Activated CD4-positive, alpha-beta memory T cell treated with anti-CD3 and anti-CD28 coated beads for 36 hours (primary cell): Measurements from ENCODE around the gene SYMPK. TPM values are rescaled to one million over a fixed set of nuclear protein-coding genes. Genes with fewer than 3 reads are reported as not detected.

Experiments
- CTCF ChIA-PET: fragments of 350-600 bp; sonication (Branson Sonifier 250); formaldehyde crosslinking; loops from one replicate; lab custom pipeline; 2021; ENCODE audit warnings: antibody characterized with exemption, inconsistent platforms; lab: Charles Lee
- POLR2A ChIA-PET: fragments of 350-600 bp; sonication (Branson Sonifier 250); formaldehyde crosslinking; loops from one replicate; lab custom pipeline; 2021; ENCODE audit warnings: antibody characterized with exemption; lab: Charles Lee
- DNase-seq: peaks from one replicate; pipeline ENCODE4 v3.0.0-alpha.2; 2020
- H3K27ac Mint-ChIP-seq: one replicate; pipeline ENCODE4 v1.8.0; 2021; ENCODE audit warnings: mixed read lengths
- H3K27me3 Mint-ChIP-seq: one replicate; pipeline ENCODE4 v1.8.0; 2021; ENCODE audit warnings: mixed read lengths
- H3K36me3 Mint-ChIP-seq: one replicate; pipeline ENCODE4 v1.8.0; 2021; ENCODE audit warnings: mixed read lengths
- H3K4me1 Mint-ChIP-seq: one replicate; pipeline ENCODE4 v1.8.0; 2021; ENCODE audit warnings: low read depth, mixed read lengths
- H3K4me3 Mint-ChIP-seq: one replicate; pipeline ENCODE4 v1.8.0; 2021; ENCODE audit warnings: mild to moderate bottlenecking, mixed read lengths
- H3K9me3 Mint-ChIP-seq: one replicate; pipeline ENCODE4 v1.8.0; 2021; ENCODE audit warnings: mixed read lengths
- intact Hi-C: fragments of 100-400 bp; cut with micrococcal nuclease; formaldehyde crosslinking; loops from one replicate; pipeline ENCODE4 v1.15.1; 2023
- total RNA-seq, 2 experiments: library from RNA; stranded (reverse); gene quantifications; one replicate each; pipeline ENCODE4 v1.2.3, GENCODE V29; 2021

Gene SYMPK
- total RNA-seq, 2 experiments from 2014 or later: 87.8 to 91.6 TPM

DNA sequence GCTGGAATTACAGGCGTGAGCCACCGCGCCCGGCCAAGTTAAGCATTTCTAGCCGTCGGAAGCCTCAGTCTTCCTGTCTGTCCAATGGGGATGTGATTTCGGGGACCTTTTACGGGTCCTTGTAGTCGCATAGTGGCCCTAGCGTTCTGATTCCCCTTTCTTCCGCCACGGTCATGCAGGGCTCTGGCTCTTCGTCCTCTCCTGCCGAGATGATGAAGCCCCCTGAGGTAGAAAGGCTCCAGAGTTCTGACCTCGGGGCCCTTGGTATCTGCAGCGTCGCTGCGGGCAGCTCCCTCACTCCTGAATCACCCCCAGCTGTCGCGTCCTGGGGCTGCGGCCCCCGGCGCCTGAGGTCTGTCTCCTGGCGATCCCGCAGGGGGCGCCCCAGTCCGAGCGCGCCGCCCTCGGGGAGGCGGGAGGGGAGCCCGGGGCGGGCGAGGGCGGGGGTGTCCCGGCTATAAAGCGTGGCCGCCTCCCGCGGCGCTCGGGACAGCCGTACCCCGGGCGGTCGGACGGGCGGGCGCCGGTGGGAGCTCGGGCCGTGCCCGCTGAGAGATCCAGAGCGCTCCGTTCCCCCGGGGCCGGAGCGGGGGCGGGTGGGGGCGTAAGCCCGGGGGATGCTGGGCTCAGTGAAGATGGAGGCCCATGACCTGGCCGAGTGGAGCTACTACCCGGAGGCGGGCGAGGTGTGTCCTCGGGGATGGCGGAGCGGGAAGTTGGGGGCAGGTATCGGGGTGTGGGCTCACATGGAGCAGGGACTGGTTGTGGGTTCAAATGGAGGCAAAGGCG is 1.1 kb upstream of the SYMPK start, which contains the start of gene FOXA3:
FOXA3 (plus strand) TSS at position 487 of the 789 bp plus-strand sequence; CDS start at position 618, 131 bp downstream.
- H3K4me1 Mint-ChIP-seq: peaks cover 19% of the 10 kb centered on the region
- H3K36me3 Mint-ChIP-seq: peaks cover 12% of the 10 kb centered on the region
- peak within 1 kb of the TSS; percentile 93 for H3K27ac Mint-ChIP-seq
- H3K4me3 Mint-ChIP-seq: peak within 1 kb of the TSS; percentile 94
- peaks cover 20% of the 10 kb centered on the region for H3K27me3 Mint-ChIP-seq
- intact Hi-C loops: loop anchor here (1.0 to 10.0 kb wide), 11 partner anchors 12 to 367 kb away; partner anchors contain the start of genes CCDC61, DMWD, IRF2BP1 and MYPOP
- ChIA-PET CTCF (interaction anchor here (0.5 to 4.0 kb wide), 19 partner anchors 10 to 425 kb away, joined by 3 to 106 read pairs (median 4); partner anchors contain the start of genes CCDC61, FBXO46, IRF2BP1 and MYPOP), POLR2A (interaction anchor here (0.6 to 2.8 kb wide), 9 partner anchors 12 to 153 kb away, joined by 3 to 16 read pairs (median 3); partner anchors contain the start of genes DMWD, IRF2BP1 and MYPOP)
- DNase-seq: peak; percentile 79
- no peaks in the 10 kb centered on the region for H3K9me3 Mint-ChIP-seq

DNA sequence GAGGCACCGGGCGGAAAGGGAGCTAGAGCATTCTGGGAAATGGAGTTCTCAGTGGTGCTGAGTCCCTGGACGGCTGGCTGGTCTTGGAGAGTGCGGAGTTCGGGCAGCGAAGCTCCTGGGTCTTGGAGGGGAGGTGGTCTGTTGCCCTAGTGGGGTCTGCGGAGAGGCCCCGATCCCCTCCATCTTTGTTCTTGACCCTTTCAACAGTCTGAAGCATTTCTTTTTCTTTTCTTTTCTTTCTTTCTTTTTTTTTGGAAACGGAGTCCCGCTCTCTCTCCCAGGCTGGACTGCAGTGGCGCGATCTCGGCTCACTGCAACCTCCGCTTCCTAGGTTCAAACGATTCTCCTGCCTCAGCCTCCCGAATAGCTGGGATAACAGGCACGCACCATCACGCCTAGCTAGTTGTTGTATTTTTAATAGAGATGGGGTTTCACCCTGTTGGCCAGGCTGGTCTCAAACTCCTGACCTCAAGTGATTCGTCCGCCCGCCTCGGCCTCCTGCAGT is 440 bp upstream of the SYMPK start:
- Mint-ChIP-seq H3K4me1 (peaks cover 19% of the 10 kb centered on the region), H3K36me3 (peaks cover 12% of the 10 kb centered on the region), H3K4me3 (peak overlapping the region; percentile 94), H3K27me3 (peaks cover 20% of the 10 kb centered on the region), H3K27ac (peak overlapping the region; percentile 93), H3K9me3 (no peaks in the 10 kb centered on the region)
- CTCF ChIA-PET: interaction anchor here (0.8 to 4.0 kb wide), 21 partner anchors 10 to 424 kb away, joined by 3 to 106 read pairs (median 4); partner anchors contain the start of genes CCDC61, FBXO46, IRF2BP1 and MYPOP
- peak; percentile 12 for DNase-seq
- intact Hi-C loops: loop anchor here (1.0 to 10.0 kb wide), 11 partner anchors 13 to 366 kb away; partner anchors contain the start of genes CCDC61, DMWD, IRF2BP1 and MYPOP
- POLR2A ChIA-PET: interaction anchor here (0.6 to 2.8 kb wide), 9 partner anchors 13 to 153 kb away, joined by 3 to 16 read pairs (median 3); partner anchors contain the start of genes DMWD, IRF2BP1 and MYPOP

DNA sequence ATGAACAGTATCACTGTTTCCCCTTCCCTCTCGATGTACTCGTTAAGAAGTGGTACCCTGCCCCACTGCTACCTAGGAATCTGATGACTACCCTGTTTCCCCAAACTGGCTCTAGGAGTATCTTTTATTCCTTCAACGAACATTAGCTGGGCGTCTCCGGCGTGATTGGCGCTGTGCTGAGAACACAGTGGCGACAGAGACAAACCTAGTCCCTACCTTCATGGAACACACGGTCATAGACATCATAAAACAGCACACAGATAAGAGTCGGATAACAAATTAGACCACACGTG is 730 bp downstream of the SYMPK start:
- no peaks in the 10 kb centered on the region for H3K9me3 Mint-ChIP-seq
- H3K4me1 Mint-ChIP-seq: peaks cover 23% of the 10 kb centered on the region
- intact Hi-C loops: loop anchor here (2.0 to 10.0 kb wide), 6 partner anchors 45 to 365 kb away; partner anchors contain the start of genes DMWD, OPA3, PPM1N and RSPH6A
- CTCF ChIA-PET: interaction anchor here (1.1 to 4.0 kb wide), 3 partner anchors 22 to 147 kb away, joined by 3 to 106 read pairs (median 3); partner anchors contain the start of gene IRF2BP1
- no peak for DNase-seq
- H3K4me3 Mint-ChIP-seq: peak overlapping the region; percentile 94
- POLR2A ChIA-PET: interaction anchor here (2.8 kb wide), 1 partner anchor 41 kb away, joined by 10 read pairs; the partner anchor contains the start of gene MYPOP
- H3K27ac Mint-ChIP-seq: peak overlapping the region; percentile 93
- peaks cover 16% of the 10 kb centered on the region for H3K36me3 Mint-ChIP-seq
- peaks cover 20% of the 10 kb centered on the region for H3K27me3 Mint-ChIP-seq

DNA sequence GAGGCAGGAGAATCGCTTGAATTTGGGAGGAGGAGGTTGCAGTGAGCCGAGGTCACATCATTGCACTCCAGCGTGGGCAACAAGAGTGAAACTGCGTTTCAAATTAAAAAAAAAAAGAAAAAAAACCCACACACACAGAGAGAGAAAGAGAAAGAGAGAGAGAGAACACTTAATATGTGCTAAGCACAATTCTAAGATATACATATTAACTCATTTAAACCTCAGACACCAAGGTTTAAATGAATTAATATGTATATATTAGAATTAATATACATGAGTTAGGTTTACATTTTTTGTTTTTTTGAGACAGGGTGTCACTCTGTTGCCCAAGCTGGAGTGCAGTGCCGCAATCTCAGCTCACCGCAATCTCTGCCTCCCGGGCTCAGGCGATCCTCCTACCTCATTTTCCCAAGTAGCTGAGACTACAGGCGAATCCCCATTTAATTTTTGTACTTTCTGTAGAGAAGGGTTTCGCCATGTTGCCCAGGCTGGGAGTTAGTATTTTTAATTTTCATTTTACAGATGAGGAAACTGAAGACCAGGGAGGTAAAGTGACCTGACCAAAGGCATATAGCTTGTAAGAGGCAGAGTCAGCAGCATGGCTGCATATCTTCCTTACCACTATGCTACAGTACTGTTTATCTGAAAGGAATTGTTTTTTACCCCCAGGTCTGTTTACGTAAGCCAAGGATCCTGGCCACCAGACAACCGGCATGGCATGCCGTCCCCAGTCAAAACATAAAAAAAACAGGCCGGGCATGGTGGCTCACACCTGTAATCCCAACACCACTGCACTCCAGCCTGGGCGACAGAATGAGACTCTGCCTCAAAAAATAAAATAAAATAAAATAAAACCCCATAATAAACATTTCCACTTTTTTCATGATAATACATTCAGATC is 2.3 kb downstream of the SYMPK start:
- H3K36me3 Mint-ChIP-seq: peaks cover 16% of the 10 kb centered on the region

DNA sequence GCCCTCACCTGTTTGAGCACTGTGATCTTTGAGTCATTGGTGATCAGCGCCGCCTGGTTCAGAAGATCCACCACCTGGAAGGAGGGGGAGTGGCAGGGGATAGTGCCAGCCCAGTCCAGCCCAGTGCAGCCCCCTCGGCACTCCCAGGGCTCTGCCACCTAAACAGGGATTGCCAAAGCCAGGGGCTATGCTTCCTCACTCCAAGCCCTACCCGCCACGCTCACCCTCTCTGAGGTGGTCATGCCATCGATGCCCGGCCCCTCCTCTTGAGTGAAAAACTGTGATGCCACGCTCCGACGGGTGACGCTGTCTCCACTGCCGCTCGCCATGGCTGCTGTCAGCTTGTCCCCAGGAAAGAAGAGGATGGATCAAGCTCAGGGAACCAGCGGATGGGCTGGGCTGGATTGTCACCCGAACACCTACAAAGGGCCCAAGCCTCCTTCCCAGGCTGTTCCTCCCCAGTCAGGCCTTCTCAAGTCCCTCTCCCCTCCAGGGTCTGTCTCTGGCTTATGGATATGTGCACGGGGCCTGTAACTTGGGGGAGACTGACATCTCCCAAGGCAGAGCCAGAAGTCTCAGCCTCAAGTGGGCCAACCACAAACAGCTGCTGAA is 8.7 kb downstream of the SYMPK start:
- peaks cover 4% of the 10 kb centered on the region for H3K4me1 Mint-ChIP-seq
- ChIA-PET CTCF (interaction anchor here (0.7 to 1.3 kb wide), 3 partner anchors 9 to 37 kb away, joined by 3 read pairs; partner anchors contain the start of gene SYMPK), POLR2A (no interaction called here)
- intact Hi-C loops: no loop called here
- no peak overlapping the region for H3K27ac Mint-ChIP-seq
- H3K36me3 Mint-ChIP-seq: peaks cover 21% of the 10 kb centered on the region
- no peaks in the 10 kb centered on the region for H3K27me3 Mint-ChIP-seq
- H3K4me3 Mint-ChIP-seq: no peak overlapping the region
- DNase-seq: no peak
- H3K9me3 Mint-ChIP-seq: no peaks in the 10 kb centered on the region

More for the DNA sequence above, 2.3 kb downstream of the SYMPK start:
- Mint-ChIP-seq H3K4me3 (no peak overlapping the region), H3K27ac (no peak overlapping the region), H3K27me3 (peaks cover 17% of the 10 kb centered on the region), H3K4me1 (peaks cover 23% of the 10 kb centered on the region), H3K9me3 (no peaks in the 10 kb centered on the region)
- ChIA-PET POLR2A (no interaction called here), CTCF (interaction anchor here (0.7 to 2.4 kb wide), 3 partner anchors 44 to 553 kb away, joined by 4 to 8 read pairs (median 5); partner anchors contain the start of gene CCDC8)
- no peak for DNase-seq
- intact Hi-C loops: loop anchor here (5.0 to 10.0 kb wide), 3 partner anchors 43 to 363 kb away; partner anchors contain the start of genes OPA3, PPM1N, RSPH6A and RTN2

DNA sequence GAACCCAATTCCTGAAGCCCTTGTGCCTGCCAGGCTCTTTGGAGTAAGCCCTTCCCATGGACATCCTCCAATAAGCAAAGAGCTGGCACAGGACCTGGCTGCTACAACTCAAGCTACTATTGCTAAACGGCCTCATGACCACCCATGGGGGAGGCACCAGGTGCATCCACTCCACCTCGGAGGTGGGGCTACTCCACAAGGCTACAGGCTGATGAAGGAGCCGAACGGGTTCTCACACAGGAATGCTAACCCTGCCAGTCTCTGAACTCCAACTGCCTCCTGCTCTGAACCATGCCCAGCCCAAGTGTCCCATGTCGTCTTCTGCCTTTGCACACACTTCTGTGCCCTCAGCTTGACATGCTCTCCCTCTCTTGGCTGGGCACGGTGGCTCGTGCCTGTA is 10.0 kb downstream of the SYMPK start:
- Mint-ChIP-seq H3K4me1 (peaks cover under 1% of the 10 kb centered on the region), H3K27me3 (no peaks in the 10 kb centered on the region), H3K27ac (no peak overlapping the region), H3K4me3 (no peak overlapping the region), H3K9me3 (no peaks in the 10 kb centered on the region), H3K36me3 (peaks cover 25% of the 10 kb centered on the region)
- intact Hi-C loops: no loop called here
- POLR2A ChIA-PET: no interaction called here
- CTCF ChIA-PET: interaction anchor here (1.0 to 1.3 kb wide), 2 partner anchors 36 to 84 kb away, joined by 3 read pairs; partner anchors contain the start of gene SIX5
- DNase-seq: no peak

DNA sequence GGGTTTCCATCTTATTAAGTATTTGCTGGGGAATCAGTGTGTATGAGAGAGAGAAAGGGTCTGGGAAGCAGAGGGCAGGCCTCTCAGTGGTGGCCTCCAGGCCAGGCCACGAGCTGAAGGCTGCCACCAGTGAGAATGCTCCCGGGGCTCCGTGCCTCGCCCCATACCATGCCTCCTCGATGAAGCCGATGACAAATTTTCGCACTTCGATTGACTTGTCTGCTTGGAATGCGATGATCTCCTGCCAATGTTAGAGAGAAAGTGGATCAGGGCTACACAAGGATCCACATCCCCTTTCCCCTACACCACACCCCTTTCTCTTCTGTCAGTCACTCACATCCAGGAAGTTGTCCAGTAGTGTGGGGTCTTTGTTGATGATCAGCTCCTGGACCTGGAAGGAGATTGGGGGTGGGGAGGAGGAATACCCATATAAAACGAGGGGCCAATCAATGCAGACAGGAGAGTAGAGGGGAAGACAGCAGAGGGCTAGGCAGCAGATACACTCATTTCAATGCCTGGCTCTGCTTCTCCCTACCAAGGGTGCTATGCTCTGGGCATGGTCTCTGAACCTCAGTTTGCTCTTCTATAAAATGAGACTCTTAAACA is 10.7 kb downstream of the SYMPK start:
- no peak overlapping the region for H3K4me3 Mint-ChIP-seq
- intact Hi-C loops: no loop called here
- H3K27ac Mint-ChIP-seq: no peak overlapping the region
- H3K27me3 Mint-ChIP-seq: no peaks in the 10 kb centered on the region
- H3K4me1 Mint-ChIP-seq: no peaks in the 10 kb centered on the region
- POLR2A ChIA-PET: no interaction called here
- no peaks in the 10 kb centered on the region for H3K9me3 Mint-ChIP-seq
- no peak for DNase-seq
- H3K36me3 Mint-ChIP-seq: peaks cover 31% of the 10 kb centered on the region
- CTCF ChIA-PET: no interaction called here

DNA sequence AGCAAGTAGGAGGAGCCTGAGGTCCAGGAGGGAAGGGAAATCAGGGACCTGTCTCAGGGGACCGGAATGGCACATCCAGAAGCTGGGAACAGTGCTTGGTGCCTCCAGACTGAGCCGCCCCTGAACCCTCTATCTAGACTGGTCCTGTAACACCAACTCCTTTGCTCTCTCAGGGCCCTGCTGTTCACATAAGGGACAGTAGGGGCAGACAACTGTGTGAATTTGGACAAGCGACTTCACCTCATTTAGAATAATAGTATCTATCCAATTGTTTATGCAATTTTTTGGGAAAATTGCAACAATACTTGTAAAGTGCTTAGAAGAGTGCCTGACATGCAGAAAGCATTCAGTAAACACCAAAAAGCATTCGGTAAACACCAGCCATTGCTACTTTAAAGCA is 14.0 kb downstream of the SYMPK start:
- Mint-ChIP-seq H3K36me3 (peaks cover 43% of the 10 kb centered on the region), H3K27ac (no peak overlapping the region), H3K9me3 (no peaks in the 10 kb centered on the region), H3K4me3 (no peak overlapping the region), H3K27me3 (no peaks in the 10 kb centered on the region), H3K4me1 (no peaks in the 10 kb centered on the region)
- ChIA-PET POLR2A (no interaction called here), CTCF (interaction anchor here (1.2 to 3.8 kb wide), 2 partner anchors 32 to 34 kb away, joined by 4 to 17 read pairs; no protein-coding TSS in a partner anchor)
- DNase-seq: no peak
- intact Hi-C loops: no loop called here

DNA sequence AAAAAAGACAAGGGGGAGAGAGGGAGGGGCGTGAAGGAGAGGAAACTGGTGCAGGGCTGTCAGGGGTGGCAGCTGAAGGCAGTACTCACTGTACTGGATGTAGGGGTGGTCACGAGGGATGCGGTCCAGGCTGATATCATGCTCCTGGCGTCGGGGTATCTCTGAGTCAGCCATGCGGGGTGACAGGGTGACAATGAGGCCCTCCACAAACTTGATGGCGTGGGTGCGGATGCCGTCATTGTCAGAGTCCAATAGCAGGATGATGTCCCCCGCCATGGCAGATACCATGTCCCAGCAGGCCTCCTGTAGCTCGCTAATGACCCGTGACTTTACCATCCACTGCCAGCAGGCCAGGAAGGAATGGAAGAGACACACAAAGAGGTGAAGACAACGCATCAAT is 15.3 kb downstream of the SYMPK start:
- Mint-ChIP-seq H3K27ac (no peak overlapping the region), H3K4me1 (no peaks in the 10 kb centered on the region), H3K9me3 (no peaks in the 10 kb centered on the region), H3K36me3 (peaks cover 53% of the 10 kb centered on the region), H3K27me3 (no peaks in the 10 kb centered on the region), H3K4me3 (no peak overlapping the region)
- intact Hi-C loops: no loop called here
- CTCF ChIA-PET: no interaction called here
- POLR2A ChIA-PET: no interaction called here
- DNase-seq: no peak

DNA sequence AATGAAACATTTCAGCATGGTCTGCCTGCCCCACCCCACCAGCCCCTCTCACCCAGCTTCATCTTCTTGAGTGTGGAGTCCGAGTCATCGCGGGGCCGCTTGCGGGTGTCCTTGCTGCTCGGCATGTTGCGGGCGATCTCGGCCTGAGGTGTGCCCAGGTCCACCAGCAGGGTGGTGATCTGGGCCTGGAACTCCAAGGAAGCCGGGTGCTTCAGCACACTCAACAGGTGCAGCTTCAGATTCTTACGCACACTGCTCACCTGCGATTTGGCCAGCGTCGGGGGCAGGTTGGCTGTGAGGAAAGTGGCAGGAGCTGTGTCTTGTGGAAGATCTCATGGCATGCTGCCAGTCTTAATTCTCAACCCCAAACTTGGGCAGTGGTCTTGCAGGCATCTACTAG is 20.7 kb downstream of the SYMPK start:
- H3K36me3 Mint-ChIP-seq: peaks cover 63% of the 10 kb centered on the region
- ChIA-PET POLR2A (no interaction called here), CTCF (interaction anchor here (1.6 kb wide), 1 partner anchor 25 kb away, joined by 11 read pairs; no protein-coding TSS in a partner anchor)
- H3K27ac Mint-ChIP-seq: no peak overlapping the region
- DNase-seq: no peak
- H3K4me1 Mint-ChIP-seq: no peaks in the 10 kb centered on the region
- H3K4me3 Mint-ChIP-seq: no peak overlapping the region
- intact Hi-C loops: no loop called here
- no peaks in the 10 kb centered on the region for H3K27me3 Mint-ChIP-seq
- peaks cover 3% of the 10 kb centered on the region for H3K9me3 Mint-ChIP-seq
